Neuronal stem cell (in vitro differentiated cells): Measurements from ENCODE around the gene MAOB.

ENCODE experiments used
- DNase-seq: peaks from one replicate; pipeline ENCODE4 v3.0.0-alpha.2; 2013; ENCODE audit warnings: low spot score
- H2AFZ ChIP-seq: one replicate; pipeline ENCODE4 v1.6.1; 2013; ENCODE audit warnings: mild to moderate bottlenecking, low read length, inconsistent platforms
- H2AK5ac ChIP-seq: 2 replicates; pipeline ENCODE4 v1.6.1; 2013; ENCODE audit warnings: low read depth, mild to moderate bottlenecking, inconsistent platforms, low read length, moderate library complexity, mixed read lengths
- H2BK120ac ChIP-seq: 2 replicates; pipeline ENCODE4 v1.6.1; 2013; ENCODE audit warnings: low read depth, mild to moderate bottlenecking, inconsistent platforms, low read length, moderate library complexity, mixed read lengths
- H2BK12ac ChIP-seq: one replicate; pipeline ENCODE4 v1.6.1; 2013; ENCODE audit warnings: low read length, inconsistent platforms
- H2BK15ac ChIP-seq: 2 replicates; pipeline ENCODE4 v1.6.1; 2013; ENCODE audit warnings: mild to moderate bottlenecking, low read length, inconsistent platforms, mixed read lengths
- H2BK5ac ChIP-seq: one replicate; pipeline ENCODE4 v1.6.1; 2013; ENCODE audit warnings: inconsistent platforms, mild to moderate bottlenecking, low read length, moderate library complexity
- H3K14ac ChIP-seq: one replicate; pipeline ENCODE4 v1.6.1; 2013; ENCODE audit warnings: low read length, inconsistent platforms
- H3K18ac ChIP-seq: 2 replicates; pipeline ENCODE4 v1.6.1; 2013; ENCODE audit warnings: low read length, inconsistent platforms
- H3K23ac ChIP-seq: 2 replicates; pipeline ENCODE4 v1.6.1; 2013; ENCODE audit warnings: low read depth, mild to moderate bottlenecking, mixed read lengths, low read length, inconsistent platforms; ENCODE audit not compliant: poor library complexity
- H3K27ac ChIP-seq: replicated peaks from 3 replicates; pipeline ENCODE4 v1.5.1; 2013; ENCODE audit warnings: low read length, inconsistent platforms
- H3K27me3 ChIP-seq, 3 experiments: 2 replicates each; pipeline ENCODE4 v1.6.1; 2013; ENCODE audit warnings: low read length in 3 of 3, mild to moderate bottlenecking in 2 of 3, inconsistent platforms in 1 of 3, low read depth in 1 of 3, mixed read lengths in 1 of 3, moderate library complexity in 1 of 3; ENCODE audit not compliant: control insufficient read depth in 3 of 3, insufficient read depth in 3 of 3
- H3K36me3 ChIP-seq, 2 donors: replicated peaks in 1 of 2; 2 replicates each; pipeline ENCODE4 v1.6.1; 2013; ENCODE audit warnings: low read length in 2 of 2; ENCODE audit not compliant: control insufficient read depth in 2 of 2, insufficient read depth in 2 of 2
- H3K4ac ChIP-seq: 2 replicates; pipeline ENCODE4 v1.6.1; 2013; ENCODE audit warnings: inconsistent platforms, mild to moderate bottlenecking, low read length, moderate library complexity
- H3K4me1 ChIP-seq, 2 donors: 1 replicate in 1 of 2; 2 replicates in 1 of 2; pipeline ENCODE4 v1.6.1; 2013; ENCODE audit warnings: low read length in 2 of 2, low read depth in 1 of 2; ENCODE audit not compliant: control insufficient read depth in 2 of 2, insufficient read depth in 1 of 2
- H3K4me2 ChIP-seq: one replicate; pipeline ENCODE4 v1.6.1; 2013; ENCODE audit warnings: mild to moderate bottlenecking, low read length, inconsistent platforms; ENCODE audit not compliant: insufficient read depth, poor library complexity, severe bottlenecking
- H3K4me3 ChIP-seq, 2 donors: 2 replicates each; pipeline ENCODE4 v1.5.1; 2013; ENCODE audit warnings: low read length in 2 of 2, mild to moderate bottlenecking in 2 of 2, inconsistent platforms in 1 of 2, moderate library complexity in 1 of 2
- H3K79me1 ChIP-seq: one replicate; pipeline ENCODE4 v1.6.1; 2013; ENCODE audit warnings: low read depth, mild to moderate bottlenecking, inconsistent platforms, low read length, moderate library complexity
- H3K9ac ChIP-seq: one replicate; pipeline ENCODE4 v1.6.1; 2013; ENCODE audit warnings: mild to moderate bottlenecking, low read depth, low read length, inconsistent platforms; ENCODE audit not compliant: poor library complexity
- H3K9me3 ChIP-seq, 2 donors: replicated peaks in 1 of 2; 2 replicates each; pipeline versions ENCODE3 to v1.6.1; 2013; ENCODE audit warnings: low read length in 2 of 2, mild to moderate bottlenecking in 2 of 2, inconsistent platforms in 1 of 2, low read depth in 1 of 2, mixed read lengths in 1 of 2, moderate library complexity in 1 of 2; ENCODE audit not compliant: control insufficient read depth in 2 of 2, insufficient read depth in 1 of 2
- H4K8ac ChIP-seq: one replicate; pipeline ENCODE4 v1.6.1; 2013; ENCODE audit warnings: low read depth, mild to moderate bottlenecking, inconsistent platforms, low read length, moderate library complexity
- H4K91ac ChIP-seq: one replicate; pipeline ENCODE4 v1.6.1; 2013; ENCODE audit warnings: low read length, low read depth, mild to moderate bottlenecking, inconsistent platforms; ENCODE audit not compliant: poor library complexity
- WGBS, 2 donors: extraction: QIAGEN DNeasy Blood & Tissue Kit; methylation state at CpG; one replicate each; pipeline ENCODE4 v1.1.7; 2013; ENCODE audit warnings: missing lambda C conversion rate in 2 of 2, mixed read lengths in 1 of 2; ENCODE audit not compliant: insufficient read length in 2 of 2, insufficient replicate concordance in 1 of 2; ENCODE audit errors: extremely low coverage in 2 of 2; 5-methylcytosine and 5-hydroxymethylcytosine counted together

MAOB gene

GRCh38 chrX:43804021-43804420, 78.2 kb downstream of the MAOB start:
- H4K91ac ChIP-seq = no peak overlapping the region
- no peak overlapping the region for H3K27ac ChIP-seq
- H3K79me1 ChIP-seq = no peaks in the 10 kb centered on the region
- H3K9me3 ChIP-seq = no peaks in the 10 kb centered on the region
- no peak overlapping the region for H3K4ac ChIP-seq
- no peak overlapping the region for H2BK5ac ChIP-seq
- H3K4me3 ChIP-seq = no peak overlapping the region
- no peak overlapping the region for H3K23ac ChIP-seq
- WGBS, 2 donors = no CpG with 5 or more reads among the region's 5 CpGs
- peaks cover 0 to 7% (median 0%) of the 10 kb centered on the region in 3 experiments for H3K27me3 ChIP-seq
- no peak overlapping the region for H2AK5ac ChIP-seq
- no peak overlapping the region for H2BK12ac ChIP-seq
- no peak overlapping the region for H2AFZ ChIP-seq
- no peaks in the 10 kb centered on the region for H3K36me3 ChIP-seq
- H2BK15ac ChIP-seq = no peak overlapping the region
- H3K14ac ChIP-seq = no peak overlapping the region
- H3K4me2 ChIP-seq = no peak overlapping the region
- H3K9ac ChIP-seq = no peak overlapping the region
- no peak overlapping the region for H3K18ac ChIP-seq
- H4K8ac ChIP-seq = no peak overlapping the region
- DNase-seq = no peak
- no peaks in the 10 kb centered on the region for H3K4me1 ChIP-seq
- no peak overlapping the region for H2BK120ac ChIP-seq

- no peaks in the 10 kb centered on the region for H3K9me3 ChIP-seq
- H2BK12ac ChIP-seq = no peak overlapping the region
- no peaks in the 10 kb centered on the region for H3K36me3 ChIP-seq
- no peak overlapping the region for H3K4me2 ChIP-seq
- no peaks in the 10 kb centered on the region for H3K79me1 ChIP-seq
- no peak overlapping the region for H2BK5ac ChIP-seq
- H3K23ac ChIP-seq = no peak overlapping the region
- no peak overlapping the region for H3K4ac ChIP-seq
- H4K8ac ChIP-seq = no peak overlapping the region
- no peak overlapping the region for H3K14ac ChIP-seq
- H2BK120ac ChIP-seq = no peak overlapping the region
- H3K27ac ChIP-seq = no peak overlapping the region
- no CpG with 5 or more reads among the region's 5 CpGs for WGBS, 2 donors
- no peak for DNase-seq
- no peak overlapping the region for H2AK5ac ChIP-seq
- H2AFZ ChIP-seq = no peak overlapping the region
- no peaks in the 10 kb centered on the region for H3K27me3 ChIP-seq
- H3K4me1 ChIP-seq = no peaks in the 10 kb centered on the region
- H4K91ac ChIP-seq = no peak overlapping the region
- no peak overlapping the region for H2BK15ac ChIP-seq
- no peak overlapping the region for H3K4me3 ChIP-seq
- H3K18ac ChIP-seq = no peak overlapping the region
- no peak overlapping the region for H3K9ac ChIP-seq
Observed at GRCh38 chrX:43785930-43786591, 96.2 kb downstream of the MAOB start.

DNA sequence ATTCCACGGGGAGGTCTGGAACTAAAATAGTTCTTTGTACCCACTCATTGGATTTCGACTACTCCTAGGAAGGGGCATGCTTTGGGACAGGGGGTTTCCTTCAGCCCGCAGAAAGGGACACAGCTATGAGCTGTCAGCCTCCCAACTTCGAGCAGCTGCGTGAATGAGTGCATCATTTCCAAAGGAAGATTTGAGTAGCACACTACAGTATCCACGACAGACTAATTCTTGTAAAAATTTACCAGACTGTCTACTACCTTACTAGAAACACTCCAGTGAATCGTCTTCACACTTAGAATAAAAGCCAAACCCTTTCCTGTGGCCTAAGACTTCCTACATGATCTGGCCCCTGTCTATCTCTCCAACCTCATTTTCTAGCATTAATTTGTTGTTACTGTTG, 124.2 kb downstream of the MAOB start:
- H3K23ac ChIP-seq = no peak overlapping the region
- peaks cover 0 to 7% (median 0%) of the 10 kb centered on the region in 3 experiments for H3K27me3 ChIP-seq
- WGBS, 2 donors = no CpG with 5 or more reads among the region's 7 CpGs
- no peak overlapping the region for H3K4me3 ChIP-seq
- no peak overlapping the region for H3K18ac ChIP-seq
- no peak overlapping the region for H2BK15ac ChIP-seq
- no peaks in the 10 kb centered on the region for H3K36me3 ChIP-seq
- H2BK120ac ChIP-seq = no peak overlapping the region
- H3K4ac ChIP-seq = no peak overlapping the region
- H3K9me3 ChIP-seq = no peaks in the 10 kb centered on the region
- H3K4me2 ChIP-seq = no peak overlapping the region
- H2AK5ac ChIP-seq = no peak overlapping the region
- no peak overlapping the region for H4K91ac ChIP-seq
- H4K8ac ChIP-seq = no peak overlapping the region
- H2AFZ ChIP-seq = no peak overlapping the region
- no peak overlapping the region for H3K14ac ChIP-seq
- no peaks in the 10 kb centered on the region for H3K4me1 ChIP-seq
- H3K27ac ChIP-seq = no peak overlapping the region
- no peak overlapping the region for H3K9ac ChIP-seq
- no peak overlapping the region for H2BK12ac ChIP-seq
- H3K79me1 ChIP-seq = no peaks in the 10 kb centered on the region
- no peak for DNase-seq
- H2BK5ac ChIP-seq = no peak overlapping the region

DNA sequence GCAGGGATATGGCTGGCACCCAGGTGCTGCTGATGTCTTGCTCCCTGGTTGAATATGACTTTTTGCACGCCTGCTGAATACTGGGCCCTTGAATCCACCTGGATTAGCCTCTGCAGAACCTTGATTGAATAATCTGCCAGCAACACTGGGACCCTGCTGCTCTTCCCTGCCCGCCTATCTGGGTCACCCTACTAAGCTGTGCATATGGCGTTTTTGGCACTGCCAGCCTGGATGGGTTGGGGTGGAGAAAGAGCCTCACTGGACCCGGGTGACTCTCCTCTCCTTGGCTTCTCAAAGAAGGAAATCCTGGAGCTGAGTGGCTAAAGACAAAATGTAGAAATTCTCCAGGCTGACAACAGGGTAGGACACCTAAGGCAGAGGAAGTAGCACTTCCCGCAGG, 126.2 kb downstream of the MAOB start:
- no peaks in the 10 kb centered on the region for H3K4me1 ChIP-seq
- no peak overlapping the region for H2AFZ ChIP-seq
- H2BK15ac ChIP-seq = no peak overlapping the region
- no peaks in the 10 kb centered on the region for H3K36me3 ChIP-seq
- no peak overlapping the region for H3K18ac ChIP-seq
- H4K91ac ChIP-seq = no peak overlapping the region
- peaks cover 0 to 10% (median 0%) of the 10 kb centered on the region in 3 experiments for H3K27me3 ChIP-seq
- no peak overlapping the region for H2BK120ac ChIP-seq
- DNase-seq = no peak
- no peak overlapping the region for H2BK12ac ChIP-seq
- no peak overlapping the region for H3K4me3 ChIP-seq
- no peak overlapping the region for H3K23ac ChIP-seq
- no peak overlapping the region for H4K8ac ChIP-seq
- WGBS, 2 donors = no CpG with 5 or more reads among the region's 5 CpGs
- no peak overlapping the region for H2BK5ac ChIP-seq
- no peaks in the 10 kb centered on the region for H3K79me1 ChIP-seq
- no peak overlapping the region for H3K4me2 ChIP-seq
- H3K27ac ChIP-seq = no peak overlapping the region
- H3K9ac ChIP-seq = no peak overlapping the region
- H3K9me3 ChIP-seq = no peaks in the 10 kb centered on the region
- H3K4ac ChIP-seq = no peak overlapping the region
- H2AK5ac ChIP-seq = no peak overlapping the region
- no peak overlapping the region for H3K14ac ChIP-seq
